ENCODE data around the gene IMMP2L.

Gene IMMP2L

GRCh38 chr7:111198255-111198654 lies 364.0 kb downstream of the IMMP2L start:
- no peak for DNase-seq

GRCh38 chr7:111196655-111197054 lies 365.6 kb downstream of the IMMP2L start:
- DNase-seq, result no peak

GRCh38 chr7:111192614-111193413 lies 369.5 kb downstream of the IMMP2L start:
- DNase-seq, result no peak

DNA sequence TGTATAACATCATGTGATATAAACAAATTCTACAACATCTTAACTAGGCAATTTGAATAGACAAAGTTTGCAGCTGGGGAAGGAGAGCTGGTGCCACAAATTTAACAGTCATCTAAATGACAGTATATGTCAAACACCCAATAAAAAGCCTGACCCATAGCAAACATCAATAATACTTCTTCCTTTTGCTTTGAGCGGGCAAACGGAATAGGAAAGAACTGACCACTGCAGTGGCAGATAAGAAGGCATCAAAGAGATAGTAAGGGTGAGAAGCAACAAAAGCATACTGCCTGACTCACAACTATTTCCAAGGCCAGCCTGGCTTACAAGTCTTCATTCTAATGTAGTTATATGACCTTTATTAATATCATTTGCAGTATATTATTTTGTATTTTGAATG lies 371.5 kb downstream of the IMMP2L start:
- DNase-seq, result no peak

GRCh38 chr7:111184987-111185386 lies 377.3 kb downstream of the IMMP2L start:
- no peak for DNase-seq

GRCh38 chr7:111183321-111183720 lies 379.0 kb downstream of the IMMP2L start:
- DNase-seq, result no peak

GRCh38 chr7:111180338-111180737 lies 382.0 kb downstream of the IMMP2L start:
- DNase-seq, result no peak

DNA sequence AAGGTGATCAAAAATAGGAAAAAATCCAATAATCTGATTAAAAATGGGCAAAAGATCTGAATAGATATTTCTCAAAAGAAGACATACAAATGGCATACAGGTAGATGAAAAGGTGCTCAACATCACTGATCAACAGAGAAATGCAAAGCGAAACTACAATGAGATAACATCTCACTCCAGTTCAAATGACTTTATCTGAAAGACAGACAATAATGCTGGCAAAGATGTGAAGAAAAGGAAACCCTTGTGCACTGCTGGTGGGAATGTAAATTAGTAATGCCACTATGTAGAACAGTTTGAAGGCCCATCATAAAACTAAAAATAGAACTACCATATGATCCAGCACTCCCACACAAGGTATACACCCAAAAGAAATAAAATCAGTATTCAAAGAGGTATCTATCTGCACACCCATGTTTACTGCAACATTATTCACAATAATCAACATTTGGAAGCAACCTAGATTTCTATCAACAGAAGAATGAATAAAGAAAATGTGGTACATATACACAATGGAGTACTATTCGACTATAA lies 386.3 kb downstream of the IMMP2L start:
- no peak for DNase-seq

GRCh38 chr7:111174510-111174909 lies 387.8 kb downstream of the IMMP2L start:
- DNase-seq, result no peak

- no peak for DNase-seq
These were observed 388.3 kb downstream of the IMMP2L start for GRCh38 chr7:111173990-111174389.

DNA sequence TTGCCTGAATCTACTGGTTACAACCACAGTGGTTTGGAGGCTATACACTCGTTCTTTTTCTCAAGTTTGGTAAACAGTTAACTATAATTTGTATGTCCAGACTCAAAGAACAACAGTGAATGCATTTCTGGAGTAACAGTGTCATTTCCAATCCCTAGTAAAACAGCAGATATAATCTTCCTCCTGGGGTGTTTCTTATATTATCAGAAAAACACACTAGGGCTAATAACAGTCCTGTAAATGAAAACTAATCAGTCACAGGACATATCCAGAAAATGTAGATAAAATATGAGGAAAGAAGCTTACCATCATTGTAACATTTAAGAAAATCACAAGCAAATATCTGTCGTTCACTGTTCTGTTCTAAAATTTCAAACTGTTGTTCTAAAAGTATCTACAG lies 388.8 kb downstream of the IMMP2L start:
- no peak for DNase-seq

DNA sequence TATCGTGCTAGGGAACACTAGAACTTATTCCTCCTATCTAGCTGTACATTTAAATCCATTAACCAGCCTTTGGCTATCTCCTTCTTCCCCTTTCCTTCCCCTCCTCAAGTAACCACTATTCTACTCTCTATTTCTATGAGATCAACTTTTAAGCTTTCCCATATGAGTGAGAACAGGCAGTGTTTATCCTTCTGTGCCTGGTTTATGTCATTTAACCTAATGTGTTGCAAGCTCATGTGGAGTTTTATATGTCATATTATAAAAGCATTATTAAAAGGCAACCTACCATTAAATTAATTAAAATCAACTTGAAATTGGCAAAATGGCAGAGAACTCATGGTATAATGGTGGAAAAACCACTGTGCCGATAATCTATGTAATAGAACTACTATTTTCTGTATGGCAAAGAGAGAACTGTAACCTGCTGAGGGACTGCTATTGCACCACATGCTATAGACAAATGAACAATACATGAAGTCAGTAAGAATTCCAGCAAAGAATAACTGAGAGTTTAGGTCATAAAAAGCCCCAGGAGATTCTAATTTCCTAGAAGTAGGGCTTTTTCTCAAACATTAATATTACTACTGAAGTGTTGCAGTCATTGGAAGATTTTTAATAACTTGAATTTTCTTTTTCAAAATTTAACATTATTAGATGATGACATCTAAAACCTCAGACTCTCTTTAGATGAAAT lies 389.6 kb downstream of the IMMP2L start:
- no peak for DNase-seq

GRCh38 chr7:111168182-111168581 lies 394.1 kb downstream of the IMMP2L start:
- DNase-seq, result no peak

DNA sequence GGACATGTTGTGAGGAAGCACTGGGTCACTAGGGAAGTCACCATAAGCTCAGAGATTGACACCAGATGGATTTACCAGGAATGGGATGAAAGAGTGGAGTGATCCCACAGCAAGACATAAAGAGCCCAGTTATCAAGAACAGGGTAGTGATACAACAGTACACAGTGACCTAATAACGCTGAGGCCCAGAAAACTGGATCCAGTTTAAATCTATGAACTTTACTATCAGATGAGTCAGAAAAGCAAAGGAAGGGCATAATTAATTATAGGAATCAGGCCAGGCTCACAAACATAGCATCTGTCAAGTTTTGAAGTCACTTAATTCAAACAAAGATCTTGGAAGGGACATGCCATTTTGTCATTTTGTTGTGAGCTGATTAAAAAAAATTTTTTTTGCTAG lies 397.9 kb downstream of the IMMP2L start:
- no peak for DNase-seq

- no peak for DNase-seq
These were observed 399.6 kb downstream of the IMMP2L start for GRCh38 chr7:111162692-111163091.

DNA sequence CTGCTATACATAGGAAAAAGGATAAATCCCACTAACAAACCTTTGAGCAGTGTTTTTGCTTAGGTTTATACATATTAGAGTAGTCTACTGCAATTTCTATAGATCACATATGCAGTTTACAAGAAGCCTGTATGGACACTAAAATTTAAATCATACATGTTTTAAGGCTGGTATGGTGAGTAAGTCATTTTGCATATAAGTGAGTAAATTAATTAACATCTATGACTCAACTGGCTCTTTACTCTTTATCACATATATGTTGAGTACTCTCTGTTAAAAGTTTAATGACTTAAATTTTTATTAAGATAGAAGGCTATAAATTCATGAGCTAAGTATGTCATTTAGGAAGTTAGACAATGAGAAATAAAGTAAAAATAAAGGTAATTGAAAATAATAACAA lies 402.0 kb downstream of the IMMP2L start:
- no peak for DNase-seq

DNA sequence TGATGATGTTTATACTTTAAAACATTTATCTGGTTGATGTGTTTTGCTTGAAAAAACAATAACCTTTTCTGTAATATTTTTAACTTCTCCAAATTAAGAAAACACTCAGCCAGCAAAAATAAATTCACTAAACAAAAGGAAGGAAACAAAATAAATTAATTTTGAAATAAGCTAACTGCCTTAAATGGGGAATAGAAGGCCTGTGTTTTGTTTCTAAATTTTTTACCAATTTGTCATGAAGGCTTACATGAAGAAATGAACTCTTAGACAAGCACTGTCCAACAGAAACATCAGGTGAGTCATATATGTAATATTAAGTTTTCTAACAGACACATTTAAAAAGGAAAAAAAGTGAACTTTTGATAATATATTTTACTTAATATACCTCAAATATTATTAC lies 402.9 kb downstream of the IMMP2L start:
- no peak for DNase-seq

DNA sequence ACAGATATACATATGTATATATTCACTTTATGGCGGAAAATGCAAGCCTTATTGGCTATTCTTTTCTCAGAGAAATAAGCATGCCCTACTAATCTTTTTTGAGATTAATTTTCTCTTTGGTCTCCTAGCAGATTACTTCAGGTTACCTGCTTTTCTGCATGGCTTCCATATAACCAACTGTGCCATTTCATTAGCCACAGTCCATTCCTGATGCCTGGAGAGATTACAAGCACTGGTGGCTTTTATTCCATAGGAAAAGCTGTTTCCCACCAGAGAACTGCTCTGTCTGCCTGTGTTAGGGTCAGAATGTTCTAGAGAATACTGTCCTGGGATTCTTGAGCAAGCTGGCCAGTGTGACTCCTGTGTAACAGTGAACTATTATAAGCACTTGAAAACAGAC lies 411.6 kb downstream of the IMMP2L start:
- no peak for DNase-seq

DNA sequence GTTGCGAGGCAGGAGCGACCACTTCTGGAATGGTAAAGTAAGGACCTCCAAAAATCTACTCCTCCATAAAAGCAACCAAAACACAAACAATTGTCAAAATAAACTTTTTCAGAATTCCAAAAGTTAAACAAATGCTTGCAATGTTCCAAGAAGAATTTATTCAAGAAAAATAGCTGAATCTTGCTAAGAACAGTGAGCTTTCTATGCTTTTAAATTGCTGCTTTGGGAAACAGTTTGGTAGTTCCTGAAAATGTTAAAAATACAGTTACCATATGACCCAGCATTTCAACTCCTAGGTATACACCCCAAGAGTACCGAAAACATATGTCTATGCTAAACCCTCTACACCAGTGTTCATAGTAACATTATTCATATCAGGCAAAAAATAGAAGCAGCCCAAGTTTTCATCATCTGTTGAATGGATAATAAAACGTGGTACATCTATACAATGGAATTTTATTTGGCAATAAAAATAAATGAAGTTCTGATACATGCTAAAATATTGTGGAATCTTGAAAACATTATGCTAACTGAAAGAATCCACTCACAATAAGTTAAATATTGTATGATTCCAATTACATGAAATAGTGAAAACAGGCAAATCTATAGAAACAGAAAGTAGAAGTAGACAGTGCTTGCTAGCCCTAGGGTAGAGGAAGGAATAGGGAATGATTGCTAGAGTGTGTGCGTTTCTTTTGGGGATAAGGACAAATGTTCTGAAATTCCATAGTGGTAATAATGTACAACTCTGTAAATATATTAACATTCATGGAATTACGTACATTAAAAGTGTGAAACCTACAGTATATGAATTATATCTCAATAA lies 414.4 kb downstream of the IMMP2L start:
- DNase-seq, result no peak

- no peak for DNase-seq
These were observed 416.2 kb downstream of the IMMP2L start for GRCh38 chr7:111146136-111146535.

- no peak for DNase-seq
These were observed 416.8 kb downstream of the IMMP2L start for GRCh38 chr7:111145472-111145871.

GRCh38 chr7:111140091-111140865 lies 422.0 kb downstream of the IMMP2L start:
- DNase-seq, result no peak

DNA sequence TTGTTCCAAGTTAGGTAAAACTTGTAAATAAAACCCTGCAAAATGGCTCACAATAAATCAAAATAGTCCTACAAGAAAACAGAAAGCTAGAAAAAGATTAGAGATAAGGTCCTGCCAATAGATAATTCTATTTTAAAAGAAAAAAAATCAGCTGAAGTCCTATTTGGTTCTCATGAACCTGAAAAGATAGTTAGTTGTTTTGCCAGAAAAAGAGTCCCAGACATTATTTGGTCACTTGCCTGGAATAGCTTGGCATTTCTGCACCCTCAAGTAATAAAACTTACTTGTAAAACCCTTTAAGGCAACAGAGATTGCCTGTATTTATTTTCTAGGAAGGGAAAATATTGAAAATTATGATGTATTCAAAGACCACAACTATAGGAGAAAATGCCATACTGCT lies 423.7 kb downstream of the IMMP2L start:
- peak; percentile 10 for DNase-seq
